Adrenal gland (tissue), 12 donors: Measurements from ENCODE around the gene CASQ1. TPM values are rescaled to one million over a fixed set of nuclear protein-coding genes. Genes with fewer than 3 reads are reported as not detected.

Experiments used
- DNase-seq, 7 donors: peaks; one replicate each; pipeline ENCODE4 v3.0.0-alpha.2; 2019 to 2020
- H3K27ac ChIP-seq, 5 donors: fragments of 200-600 bp; sonication (generic) in 4 of 5; 1 replicate in 3 of 5; 2 replicates in 2 of 5; pipeline versions ENCODE4 v1.5.1 to v1.8.0; 2016 to 2020; ENCODE audit warnings: mild to moderate bottlenecking in 1 of 5
- H3K27me3 ChIP-seq: fragments of 200-600 bp; 2 replicates; pipeline ENCODE4 v1.8.0; 2021
- H3K36me3 ChIP-seq, 2 donors: fragments of 200-600 bp; replicated peaks in 1 of 2; 1 replicate in 1 of 2; 2 replicates in 1 of 2; pipeline versions ENCODE4 v1.5.1 to v1.8.0; 2018 to 2022
- H3K4me1 ChIP-seq, 2 donors: fragments of 200-600 bp; replicated peaks in 1 of 2; 1 replicate in 1 of 2; 2 replicates in 1 of 2; pipeline versions ENCODE4 v1.5.1 to v1.8.0; 2018 to 2021
- H3K4me3 ChIP-seq, 4 donors: fragments of 200-600 bp; sonication (generic) in 3 of 4; one replicate each; pipeline ENCODE4 v1.5.1; 2016 to 2018
- H3K9me3 ChIP-seq, 3 donors: fragments of 200-600 bp; sonication (generic) in 1 of 3; replicated peaks in 1 of 3; 1 replicate in 2 of 3; 2 replicates in 1 of 3; pipeline versions ENCODE4 v1.5.1 to v1.8.0; 2016 to 2021
- POLR2A ChIP-seq, 2 donors: fragments of 450-650 bp; IDR thresholded peaks; one replicate each; pipeline ENCODE4 v1.6.1; 2017; ENCODE audit warnings: antibody characterized with exemption in 2 of 2, mild to moderate bottlenecking in 2 of 2, moderate library complexity in 1 of 2
- WGBS, 4 donors: extraction: QIAGEN DNeasy Blood & Tissue Kit in 2 of 4; methylation state at CpG; one replicate each; pipeline versions ENCODE4 v1.1.5 to v1.1.7; 2013 to 2017; 5-methylcytosine and 5-hydroxymethylcytosine counted together
- intact Hi-C, 2 donors: fragments of 100-400 bp; cut with DNase I; formaldehyde crosslinking; loops; one replicate each; pipeline versions ENCODE4 v1.14.1 to v1.15.0; 2022 to 2023
- polyA plus RNA-seq, 3 donors: library from polyadenylated mRNA; stranded (reverse); fragments of 200-250 nt in 2 of 3; fragments of 350-450 nt in 1 of 3; fragmentation: Illumina TruSeq in 1 of 3; extraction: RNeasy Lipid Tissue Mini Kit (QIAGEN cat#74804) in 1 of 3; gene quantifications; one replicate each; pipeline ENCODE4 v1.2.3, GENCODE V29; 2013 to 2014
- total RNA-seq, 9 donors: library from RNA; depleted of rRNA in 4 of 9; stranded (reverse); fragments of >200 nt in 4 of 9; fragments of 120-200 nt in 1 of 9; fragmentation: NEBNext Ultra II Directional in 1 of 9; extraction: Animal tissue kit (Norgen Biotek cat#: 25700) in 1 of 9; gene quantifications; one replicate each; pipeline versions ENCODE4 v1.1.0 to v1.2.4, GENCODE V29; 2013 to 2023
- TF ChIP-seq, protein P1 (sequence below), 6 experiments: fragments of 450-650 bp in 4 of 6; fragments of 200-600 bp in 2 of 6; sonication (generic) in 1 of 6; IDR thresholded peaks; 1 replicate in 5 of 6; 2 replicates in 1 of 6; pipeline versions ENCODE4 v1.5.1 to v1.8.0; 2016 to 2021; ENCODE audit warnings: antibody characterized with exemption in 6 of 6, mild to moderate bottlenecking in 2 of 6, moderate library complexity in 1 of 6
- donor health status: healthy with polysubstance abuse.
- donor health status: Bipolar disorder and iron deficiency.
- donor health status: DM: yes; HTN: yes; CAD: no.
- donor health status: DM: no; HTN: no; CAD: no.
- donor health status: DM: no; HTN: no; CAD: no.
- donor health status: DM: yes; HTN: yes; CAD: no.

CASQ1 gene
- total and polyA plus RNA-seq, 12 donors, result 0.11 to 1.6 (median 0.17) TPM; not detected in 7

DNA sequence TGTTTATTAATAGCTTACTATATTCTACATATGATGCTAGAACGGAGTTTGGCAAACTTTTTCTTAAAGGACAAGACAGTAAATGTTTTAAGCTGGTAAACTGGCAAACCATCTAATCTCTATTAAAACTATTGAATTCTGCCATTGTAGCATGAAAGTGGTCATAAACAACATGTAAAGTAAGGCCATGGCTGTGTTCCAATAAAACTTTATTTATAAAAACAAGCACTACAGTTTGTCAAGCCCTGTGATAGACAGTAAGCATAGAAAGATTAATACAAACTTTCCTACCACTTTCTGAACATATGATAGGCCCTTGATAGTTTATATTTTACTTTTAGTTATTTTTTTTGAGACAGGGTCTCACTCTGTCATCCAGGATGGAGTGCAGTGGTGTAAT lies 37.2 kb downstream of the CASQ1 start:
- no peak overlapping the region for H3K27ac ChIP-seq
- no peak overlapping the region for H3K4me3 ChIP-seq
- H3K27me3 ChIP-seq, result no peaks in the 10 kb centered on the region
- peaks cover 0 to 100% of the 10 kb centered on the region in 2 donors for H3K36me3 ChIP-seq
- intact Hi-C loops, result no loop called here
- WGBS, 4 donors, result 93 to 100% (median 97%) methylated on average over 1 of the region's 1 CpG
- H3K9me3 ChIP-seq, result no peaks in the 10 kb centered on the region
- H3K4me1 ChIP-seq, result peaks cover 0 to 3% of the 10 kb centered on the region in 2 donors
- DNase-seq, result no peak
- TF ChIP-seq, protein P1, sequence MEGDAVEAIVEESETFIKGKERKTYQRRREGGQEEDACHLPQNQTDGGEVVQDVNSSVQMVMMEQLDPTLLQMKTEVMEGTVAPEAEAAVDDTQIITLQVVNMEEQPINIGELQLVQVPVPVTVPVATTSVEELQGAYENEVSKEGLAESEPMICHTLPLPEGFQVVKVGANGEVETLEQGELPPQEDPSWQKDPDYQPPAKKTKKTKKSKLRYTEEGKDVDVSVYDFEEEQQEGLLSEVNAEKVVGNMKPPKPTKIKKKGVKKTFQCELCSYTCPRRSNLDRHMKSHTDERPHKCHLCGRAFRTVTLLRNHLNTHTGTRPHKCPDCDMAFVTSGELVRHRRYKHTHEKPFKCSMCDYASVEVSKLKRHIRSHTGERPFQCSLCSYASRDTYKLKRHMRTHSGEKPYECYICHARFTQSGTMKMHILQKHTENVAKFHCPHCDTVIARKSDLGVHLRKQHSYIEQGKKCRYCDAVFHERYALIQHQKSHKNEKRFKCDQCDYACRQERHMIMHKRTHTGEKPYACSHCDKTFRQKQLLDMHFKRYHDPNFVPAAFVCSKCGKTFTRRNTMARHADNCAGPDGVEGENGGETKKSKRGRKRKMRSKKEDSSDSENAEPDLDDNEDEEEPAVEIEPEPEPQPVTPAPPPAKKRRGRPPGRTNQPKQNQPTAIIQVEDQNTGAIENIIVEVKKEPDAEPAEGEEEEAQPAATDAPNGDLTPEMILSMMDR (IDR thresholded peaks at IDR 0.05), result no peak

DNA sequence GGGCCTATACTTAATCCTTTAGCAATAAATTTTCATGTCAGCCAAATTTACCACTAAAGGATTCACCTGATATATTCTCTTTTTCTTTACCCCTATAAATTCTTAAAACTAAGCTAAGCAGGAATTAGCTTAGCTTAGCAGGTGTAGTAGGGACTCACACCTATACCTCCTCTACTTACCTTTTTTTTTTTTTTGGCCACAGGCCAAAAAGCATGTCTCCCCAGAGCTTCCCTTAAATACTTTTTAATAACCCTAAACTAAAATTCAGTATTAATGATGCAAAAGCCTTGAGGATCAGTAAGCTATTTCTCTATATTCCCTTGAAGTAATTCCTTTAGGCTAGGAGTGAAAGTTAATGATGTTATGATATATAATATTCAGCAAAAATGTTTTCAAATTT lies 38.1 kb downstream of the CASQ1 start:
- intact Hi-C loops, result no loop called here
- no peak overlapping the region for H3K4me3 ChIP-seq
- H3K27ac ChIP-seq, result no peak overlapping the region
- H3K9me3 ChIP-seq, result no peaks in the 10 kb centered on the region
- TF ChIP-seq, protein P1 (IDR thresholded peaks at IDR 0.05), result no peak
- TF ChIP-seq POLR2A (IDR thresholded peaks at IDR 0.05), result no peak
- peaks cover 0 to 3% of the 10 kb centered on the region in 2 donors for H3K4me1 ChIP-seq
- H3K36me3 ChIP-seq, result peaks cover 0 to 98% of the 10 kb centered on the region in 2 donors
- DNase-seq, result no peak
- H3K27me3 ChIP-seq, result no peaks in the 10 kb centered on the region

DNA sequence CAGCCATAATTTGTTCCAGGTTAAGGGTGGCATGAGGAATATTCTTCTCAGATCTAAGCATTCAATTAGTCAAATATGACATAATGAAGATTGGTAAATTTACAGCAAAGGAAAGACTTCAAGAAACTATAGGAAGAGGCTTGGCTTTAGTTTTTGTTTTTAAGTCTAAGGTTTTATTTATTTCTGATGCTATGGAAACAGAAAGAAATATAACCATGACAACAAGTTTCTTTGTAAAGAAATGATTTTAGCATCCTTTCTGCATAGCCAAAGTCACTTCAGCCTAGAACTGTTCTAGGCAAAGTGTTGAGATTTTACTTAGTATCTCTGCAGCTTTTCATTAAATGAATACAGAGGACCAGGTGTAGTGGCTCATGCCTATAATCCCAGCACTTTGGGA lies 42.5 kb downstream of the CASQ1 start:
- Histone ChIP-seq H3K9me3 (no peaks in the 10 kb centered on the region), H3K36me3 (peaks cover 0 to 82% of the 10 kb centered on the region in 2 donors), H3K27ac (no peak overlapping the region), H3K27me3 (no peaks in the 10 kb centered on the region), H3K4me3 (no peak overlapping the region), H3K4me1 (peaks cover 0 to 12% of the 10 kb centered on the region in 2 donors)
- DNase-seq, result no peak
- intact Hi-C loops, result no loop called here
- TF ChIP-seq, protein P1 (IDR thresholded peaks at IDR 0.05), result no peak
- no peak for TF ChIP-seq POLR2A (IDR thresholded peaks at IDR 0.05)

DNA sequence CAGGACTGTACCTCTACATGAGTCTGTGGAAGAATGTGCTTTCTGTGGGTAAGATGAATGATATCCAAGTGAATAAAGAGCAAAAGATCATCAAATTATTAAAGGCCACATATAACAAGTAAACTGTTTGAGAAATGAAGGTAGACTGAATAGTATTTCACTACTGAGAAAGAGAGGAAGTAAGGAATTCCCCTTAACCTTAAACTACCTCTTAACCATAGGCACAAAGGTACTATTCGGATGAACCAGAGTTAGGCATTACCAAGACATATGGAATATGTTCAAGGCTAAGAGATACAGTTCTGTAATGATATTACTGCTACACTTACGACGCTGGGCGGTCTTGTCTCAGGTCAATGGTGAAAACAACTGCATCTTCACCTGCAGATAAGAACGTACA lies 46.4 kb downstream of the CASQ1 start:
- no peak overlapping the region for H3K4me3 ChIP-seq
- intact Hi-C loops, result no loop called here
- peaks cover 0 to 77% of the 10 kb centered on the region in 2 donors for H3K36me3 ChIP-seq
- no peak for DNase-seq
- WGBS, 4 donors, result 86 to 91% (median 89%) methylated on average over 5 of the region's 5 CpGs
- H3K27ac ChIP-seq, result no peak overlapping the region
- H3K9me3 ChIP-seq, result no peaks in the 10 kb centered on the region
- H3K27me3 ChIP-seq, result no peaks in the 10 kb centered on the region
- TF ChIP-seq, protein P1 (IDR thresholded peaks at IDR 0.05), result no peak
- TF ChIP-seq POLR2A (IDR thresholded peaks at IDR 0.05), result no peak
- peaks cover 5 to 24% of the 10 kb centered on the region in 2 donors for H3K4me1 ChIP-seq
